GM19239 (cell line): Measurements from ENCODE around the gene A4GALT.
A peak's percentile ranks its signal among the peaks of the same experiment; 100 is the strongest.

ENCODE experiments used
- DNase-seq: peaks from one replicate; pipeline ENCODE4 v3.0.0; 2011; ENCODE audit warnings: low spot score; ENCODE audit not compliant: insufficient read length
- FAIRE-seq: peaks from 2 replicates; lab custom pipeline; 2011; peaks lifted over from hg19 to GRCh38; lab: Jason Lieb, UNC

The A4GALT gene

DNA sequence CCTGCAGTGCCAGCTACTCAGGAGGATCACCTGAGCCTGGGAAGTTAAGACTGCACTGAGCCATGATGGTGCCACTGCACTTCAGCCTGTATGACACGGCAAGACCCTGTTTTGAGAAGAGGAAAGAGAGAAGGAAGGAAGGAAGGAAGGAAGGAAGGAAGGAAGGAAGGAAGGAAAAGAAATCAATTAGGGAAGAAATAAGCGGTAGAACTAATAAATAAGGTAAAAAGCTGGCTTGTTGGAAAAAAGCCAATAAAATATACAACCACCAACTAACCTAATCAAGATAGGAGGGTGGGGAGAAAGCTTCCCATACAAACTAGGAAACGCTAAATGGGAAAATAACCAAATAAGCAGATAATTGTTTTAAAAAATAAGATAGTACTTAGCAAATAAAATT is 12.3 kb downstream of the A4GALT start:
- no peak for DNase-seq
- no peak for FAIRE-seq

DNA sequence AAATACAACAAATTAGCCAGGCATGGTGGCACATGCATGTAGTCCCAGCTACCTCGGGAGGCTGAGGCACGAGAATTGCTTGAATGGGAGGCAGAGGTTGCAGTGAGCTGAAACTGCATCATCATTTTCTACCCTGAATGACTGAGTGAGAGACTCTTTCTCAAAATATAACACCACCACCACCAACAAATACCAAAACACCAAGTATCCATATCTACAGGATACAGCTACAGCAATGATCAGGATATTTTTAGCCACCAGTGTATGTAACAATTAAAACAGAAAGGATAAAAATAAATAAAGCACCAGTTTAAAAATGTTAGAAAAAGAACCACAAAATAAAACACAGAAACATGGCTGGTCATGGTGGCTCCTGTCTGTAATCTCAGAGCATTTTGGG is 13.2 kb downstream of the A4GALT start:
- FAIRE-seq (peak; percentile 8), DNase-seq (no peak)

DNA sequence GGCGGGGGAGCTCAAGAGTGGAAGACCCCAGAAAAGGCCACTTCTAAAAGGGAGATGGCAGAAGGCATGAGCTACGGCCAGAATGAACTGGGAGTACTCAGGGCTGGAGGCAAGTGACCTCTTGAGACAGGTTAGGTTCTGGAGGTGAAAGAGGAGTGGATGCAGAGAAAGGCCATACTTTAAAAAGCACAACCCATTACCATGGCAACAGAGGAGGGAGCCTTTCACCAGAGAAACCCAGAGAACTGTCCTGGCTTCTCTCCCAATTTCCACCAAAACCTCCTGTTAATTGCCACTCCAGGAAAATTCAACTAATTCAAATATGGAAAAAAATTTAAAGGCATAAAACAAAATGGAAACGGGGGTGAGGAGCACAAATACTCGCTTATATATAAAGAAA is 15.8 kb downstream of the A4GALT start:
- no peak for DNase-seq
- peak; percentile 42 for FAIRE-seq

DNA sequence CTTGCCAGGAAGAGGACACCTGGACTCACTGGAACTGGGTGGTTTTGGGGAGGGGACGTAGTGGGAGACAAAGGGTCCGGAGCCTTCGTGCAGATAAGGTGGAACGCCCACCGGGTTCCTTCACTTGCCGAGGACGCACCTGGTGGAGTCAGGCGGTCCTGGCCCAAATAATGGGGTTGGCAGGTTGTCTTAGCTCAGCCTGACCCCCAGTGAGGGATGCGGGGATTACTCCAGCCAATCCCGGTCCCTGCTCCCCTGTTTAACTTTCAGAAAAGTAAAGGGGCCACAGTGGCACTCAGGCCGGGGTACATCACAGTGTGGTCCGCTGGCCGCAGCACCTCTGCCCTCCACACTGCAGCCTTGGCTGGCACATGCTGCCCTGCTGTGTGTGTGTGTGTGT is 18.0 kb downstream of the A4GALT start:
- no peak for FAIRE-seq
- no peak for DNase-seq

DNA sequence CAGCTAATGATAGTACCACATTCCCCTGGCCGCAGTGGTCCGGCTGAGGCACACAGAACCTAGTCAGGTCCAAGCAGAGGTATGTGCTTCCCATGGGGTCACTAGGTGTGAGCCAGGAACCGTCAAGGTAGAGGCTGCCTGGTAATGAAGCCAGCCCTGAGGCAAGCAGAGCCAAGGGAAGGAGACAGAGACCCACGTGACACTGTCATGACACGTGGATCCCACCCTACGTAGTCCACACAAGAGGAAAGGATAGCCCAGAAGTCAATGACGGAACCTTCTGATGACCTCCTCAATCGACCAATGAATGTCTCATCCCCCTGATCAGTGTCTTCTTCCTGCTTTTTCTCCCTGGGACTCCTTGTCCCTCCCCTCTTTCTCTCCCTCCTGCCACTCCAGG is 19.0 kb downstream of the A4GALT start:
- DNase-seq = no peak
- no peak for FAIRE-seq

DNA sequence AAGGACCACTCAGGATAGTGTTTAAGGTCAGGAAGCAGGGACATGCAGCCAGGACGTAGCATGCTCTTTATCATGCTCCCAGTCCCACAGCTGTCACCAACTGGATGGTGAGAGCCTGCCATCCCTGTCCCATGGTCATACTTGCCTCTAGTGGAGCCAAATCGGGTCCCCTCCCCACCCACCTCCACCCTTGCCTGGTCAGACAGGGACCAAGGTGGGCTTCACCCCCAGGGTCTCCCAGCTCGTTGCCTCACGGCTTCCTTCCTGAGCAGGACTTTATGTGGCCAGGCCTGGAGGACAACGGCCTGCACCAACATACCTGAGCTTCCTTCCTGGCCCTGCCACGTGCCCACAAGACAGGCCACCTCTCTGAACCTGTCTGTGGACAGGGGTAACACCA is 19.8 kb downstream of the A4GALT start:
- DNase-seq = no peak
- FAIRE-seq = no peak

DNA sequence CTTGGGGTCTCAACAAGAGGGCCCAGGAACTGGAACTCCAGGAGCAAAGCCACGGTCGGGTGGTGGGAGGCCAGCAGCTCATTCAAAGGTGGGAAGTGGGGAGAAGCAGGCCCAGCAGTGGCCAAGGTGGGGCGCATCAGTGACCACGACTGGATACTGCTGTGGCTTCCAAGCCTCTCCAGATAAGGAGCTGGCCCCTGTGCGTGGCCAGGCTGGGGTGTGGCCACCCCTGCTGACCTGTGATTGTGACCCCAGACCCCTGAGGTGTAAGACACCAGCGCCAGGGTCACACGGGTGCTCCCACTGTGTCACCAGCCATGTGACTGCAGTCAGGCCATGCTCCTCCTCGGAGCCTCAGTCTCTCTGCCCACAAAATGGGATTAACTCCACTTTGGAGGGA is 20.3 kb downstream of the A4GALT start:
- no peak for DNase-seq
- FAIRE-seq = no peak

DNA sequence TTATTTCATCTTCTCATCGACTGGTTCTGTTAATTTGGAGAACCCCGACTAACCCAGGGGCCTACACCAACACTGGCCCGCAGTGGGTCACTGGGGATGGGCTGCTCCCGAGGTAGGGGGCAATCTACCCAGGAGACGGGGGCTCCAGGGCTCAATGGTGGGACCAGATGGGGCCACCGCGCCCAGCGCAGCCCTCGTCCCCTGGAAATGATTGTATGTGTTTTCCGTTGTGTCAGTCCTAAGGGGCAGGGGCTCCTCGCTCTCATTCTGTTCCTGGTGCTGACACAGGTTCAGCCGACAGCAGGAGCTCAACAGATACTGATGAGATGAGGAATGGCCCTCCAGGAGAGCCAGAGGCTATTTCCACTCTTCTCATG is 20.7 kb downstream of the A4GALT start:
- DNase-seq = no peak
- FAIRE-seq = no peak

DNA sequence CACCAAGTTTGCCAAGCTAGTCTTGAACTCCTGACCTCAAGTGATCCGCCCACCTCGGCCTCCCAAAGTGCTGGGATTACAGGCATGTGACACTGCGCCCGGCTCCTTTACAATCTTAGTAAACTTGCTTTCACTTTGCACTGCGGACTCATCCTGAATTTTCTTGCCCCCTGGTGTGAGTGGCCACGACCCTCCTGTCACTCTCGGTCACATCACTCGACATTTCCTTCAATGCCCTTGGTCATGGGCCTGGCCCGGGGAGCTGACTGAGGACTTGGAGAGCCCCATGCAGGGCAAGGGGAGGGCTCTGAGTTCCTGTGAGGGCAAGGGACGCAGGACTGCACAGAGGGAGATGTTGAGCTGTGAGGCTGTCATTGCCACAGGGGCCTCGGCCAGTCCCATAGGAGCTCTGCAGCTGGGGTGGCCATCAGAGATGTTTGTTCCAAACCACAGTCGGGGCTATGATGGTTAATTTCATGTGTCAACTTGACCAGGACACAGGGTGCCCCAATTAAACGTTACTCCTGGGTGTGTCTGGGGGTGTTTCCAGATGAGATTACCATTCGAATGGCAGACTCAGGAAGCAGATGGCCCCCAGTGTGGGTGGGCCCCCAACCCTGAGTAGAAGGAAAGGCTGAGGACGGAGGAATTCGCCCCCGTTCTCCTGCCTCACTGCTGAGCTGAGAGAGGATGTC is 21.2 kb downstream of the A4GALT start:
- DNase-seq (no peak), FAIRE-seq (no peak)

DNA sequence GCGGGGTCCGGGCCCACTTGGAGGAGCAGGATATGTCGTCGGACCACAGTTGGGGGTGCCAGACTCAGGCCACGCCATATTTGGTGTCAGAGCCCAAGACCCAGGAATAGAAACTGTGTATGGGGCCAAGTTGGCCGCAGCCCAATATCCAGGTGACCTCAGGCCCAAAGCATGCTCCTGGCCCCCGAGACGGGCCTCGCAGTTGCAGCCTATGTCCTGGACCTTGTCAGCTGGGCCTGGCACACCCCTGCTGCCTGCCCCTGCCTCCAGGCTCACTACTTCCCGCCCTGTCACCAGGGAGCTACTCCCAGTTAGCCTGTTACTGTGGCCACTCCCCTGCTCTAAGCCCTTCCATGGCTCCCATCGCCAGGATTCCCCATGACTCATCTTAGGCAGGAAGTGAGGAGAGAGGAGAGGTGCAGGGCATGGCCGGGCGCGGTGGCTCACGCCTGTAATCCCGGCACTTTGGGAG is 23.1 kb downstream of the A4GALT start:
- FAIRE-seq (no peak), DNase-seq (no peak)

DNA sequence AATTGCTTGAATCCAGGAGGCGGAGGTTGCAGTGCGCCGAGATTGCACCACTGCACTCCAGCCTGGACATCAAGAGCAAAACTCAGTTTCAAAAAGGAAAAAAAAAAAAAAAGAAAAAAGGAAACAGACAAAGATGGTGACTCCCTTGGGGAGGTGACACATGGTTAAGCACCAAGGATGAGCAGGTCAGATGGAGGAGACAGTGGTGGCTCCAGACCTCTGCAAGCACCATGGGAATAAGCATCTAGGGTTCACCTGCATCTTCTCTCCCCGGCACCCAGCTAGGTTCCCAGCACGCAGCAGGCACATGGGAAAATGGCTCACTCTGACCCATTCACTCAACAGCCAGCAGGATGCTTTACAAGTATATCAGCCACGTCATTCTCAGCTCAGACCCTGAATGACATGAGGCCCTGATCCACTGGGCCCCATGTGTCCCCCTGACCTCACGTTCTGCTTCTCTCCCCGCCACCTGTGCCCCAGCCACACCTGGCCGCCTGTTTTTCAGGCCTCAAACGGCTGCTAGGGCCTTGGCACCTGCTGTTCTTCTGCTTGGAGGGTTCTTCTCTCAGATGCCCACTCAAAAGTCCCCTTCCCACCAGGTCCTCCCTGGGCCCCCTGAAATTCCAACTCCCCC is 24.2 kb downstream of the A4GALT start:
- FAIRE-seq (peak; percentile 4), DNase-seq (no peak)

DNA sequence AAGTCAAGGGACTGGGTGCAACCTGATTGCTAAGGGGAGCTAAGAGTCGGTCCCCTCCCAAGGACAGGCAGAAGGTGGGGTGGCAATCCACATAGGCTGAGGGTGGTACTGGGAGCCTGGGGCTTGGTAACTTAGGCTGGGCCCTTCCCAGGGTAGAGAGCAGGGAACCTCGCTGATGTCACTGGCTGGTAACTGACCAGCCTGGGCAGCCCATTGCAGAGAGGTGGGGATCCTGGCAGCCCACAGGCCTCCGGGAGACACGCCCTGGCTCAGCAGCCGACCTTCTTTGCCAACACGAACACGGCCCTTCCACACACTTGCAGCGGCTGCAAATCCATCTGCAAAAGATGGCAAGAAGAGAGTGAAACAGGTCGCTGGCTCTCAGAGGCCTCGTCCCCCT is 25.4 kb downstream of the A4GALT start:
- FAIRE-seq (no peak), DNase-seq (no peak)

DNA sequence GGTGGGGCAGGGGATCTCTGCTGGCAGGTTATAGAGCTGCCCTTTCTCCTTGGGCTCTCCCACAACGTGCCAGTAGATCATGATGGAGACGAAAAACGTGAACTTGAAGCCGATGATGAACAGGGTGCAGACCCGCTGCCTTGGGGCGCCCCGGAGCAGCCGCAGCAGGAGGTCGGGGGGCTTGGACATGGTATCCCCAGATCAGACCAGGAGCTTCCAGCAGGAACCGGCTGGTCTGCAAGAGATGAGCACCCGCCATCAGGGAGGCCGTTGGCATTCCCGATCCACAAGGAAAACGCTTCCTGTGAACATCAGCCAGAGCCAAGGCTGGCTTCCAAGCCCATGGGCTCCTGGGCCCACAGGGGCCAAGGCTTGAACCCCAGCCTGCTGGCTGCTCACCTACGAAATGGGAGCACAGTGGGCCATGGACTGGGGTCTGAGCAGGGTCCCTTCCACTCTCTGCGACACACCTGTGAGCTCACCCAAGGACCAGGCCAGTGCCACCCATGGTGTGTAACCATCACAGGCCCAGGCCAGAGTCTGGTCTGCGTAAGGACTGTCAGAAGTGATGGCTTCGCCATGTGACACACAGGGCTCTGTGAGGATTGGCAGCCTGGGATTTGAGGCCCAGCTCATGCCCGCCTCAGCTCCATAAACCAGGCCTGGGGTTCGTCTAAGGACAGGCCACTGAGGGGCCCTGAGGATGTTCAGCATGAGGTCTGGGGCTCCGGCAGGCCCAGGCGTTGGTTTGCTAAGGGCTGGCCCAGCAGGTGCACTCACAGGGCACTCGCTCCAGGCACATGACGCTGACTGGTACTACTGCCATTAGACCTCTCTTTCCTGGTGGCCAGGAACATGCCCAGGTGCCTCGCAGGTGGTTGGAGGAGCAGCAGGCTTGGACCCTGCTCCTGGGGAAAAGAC is 26.6 kb downstream of the A4GALT start:
- FAIRE-seq = no peak

DNA sequence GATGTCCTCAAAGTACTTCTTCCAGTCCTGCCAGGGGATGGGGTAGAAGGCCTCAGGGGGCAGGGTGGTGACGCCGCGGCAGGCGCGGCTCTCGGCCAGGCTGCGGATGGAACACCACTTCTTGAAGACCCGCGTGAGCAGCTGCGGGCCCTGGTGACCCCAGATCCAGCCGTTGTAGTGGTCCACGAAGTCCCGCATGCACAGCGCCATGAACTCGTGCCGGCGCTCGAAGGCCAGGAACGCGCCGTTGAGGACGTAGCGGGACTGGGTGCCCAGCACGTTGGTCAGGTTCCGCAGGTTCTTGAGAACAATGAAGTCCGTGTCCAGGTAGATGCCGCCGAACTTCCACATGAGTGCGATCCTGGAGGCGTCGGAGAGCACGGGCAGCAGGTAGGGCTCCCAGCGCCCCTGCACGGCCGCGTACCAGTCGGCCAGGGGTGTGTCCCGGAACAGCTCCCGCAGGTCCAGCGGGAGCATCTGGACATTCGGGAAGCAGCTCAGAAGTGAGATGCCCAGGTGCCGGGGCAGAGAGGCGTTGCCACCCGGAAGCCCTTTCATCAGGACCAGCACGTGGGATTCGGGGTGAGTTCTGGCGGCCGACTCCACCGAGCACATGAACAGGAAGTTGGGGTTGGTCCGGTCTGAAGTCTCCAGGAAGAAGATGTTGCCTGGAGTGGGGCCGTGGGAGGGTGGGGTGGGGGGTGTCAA is 27.5 kb downstream of the A4GALT start:
- DNase-seq = no peak
- no peak for FAIRE-seq

More for the DNA sequence above, 26.6 kb downstream of the A4GALT start:
- DNase-seq = no peak

DNA sequence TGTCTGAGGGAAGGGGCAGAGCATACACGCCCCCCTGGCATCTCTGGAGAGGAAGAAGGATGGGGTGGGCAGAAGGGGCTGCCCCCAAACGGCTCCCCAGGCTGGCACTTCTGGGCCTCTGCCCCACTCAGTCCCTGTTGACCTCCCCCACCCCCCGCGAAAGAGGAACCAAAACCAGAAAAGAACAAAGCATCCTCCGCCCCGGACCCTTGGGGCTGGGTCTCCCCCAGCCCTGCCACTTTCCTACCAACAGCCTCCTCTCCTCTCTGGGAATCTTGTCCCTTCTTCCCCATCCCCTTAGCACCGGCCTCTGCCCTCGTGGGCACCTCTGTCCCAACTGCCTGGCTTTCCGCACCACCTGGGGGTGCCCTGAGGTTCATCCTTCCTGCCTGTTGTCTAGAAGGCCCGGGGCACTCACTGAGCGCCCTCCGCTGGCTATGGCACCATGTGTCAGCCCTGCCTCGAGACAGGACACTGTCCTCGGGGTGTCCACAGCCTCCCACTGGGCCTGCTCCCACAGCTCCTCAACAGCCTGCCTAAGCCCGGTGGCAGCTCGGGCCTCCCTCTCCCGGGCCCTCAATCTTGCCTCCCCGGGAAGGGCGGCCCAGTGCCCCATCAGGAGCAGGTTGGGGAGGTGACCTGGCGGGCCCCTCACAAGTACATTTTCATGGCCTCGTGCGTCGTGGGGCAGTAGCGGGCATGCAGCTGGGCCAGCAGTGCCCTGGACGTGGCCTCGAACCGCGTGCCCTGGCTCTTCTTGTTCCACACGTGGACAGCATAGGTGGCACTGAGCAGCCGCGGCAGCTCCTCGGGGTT is 28.2 kb downstream of the A4GALT start:
- FAIRE-seq = peak; percentile 47
- DNase-seq = peak; percentile 49

DNA sequence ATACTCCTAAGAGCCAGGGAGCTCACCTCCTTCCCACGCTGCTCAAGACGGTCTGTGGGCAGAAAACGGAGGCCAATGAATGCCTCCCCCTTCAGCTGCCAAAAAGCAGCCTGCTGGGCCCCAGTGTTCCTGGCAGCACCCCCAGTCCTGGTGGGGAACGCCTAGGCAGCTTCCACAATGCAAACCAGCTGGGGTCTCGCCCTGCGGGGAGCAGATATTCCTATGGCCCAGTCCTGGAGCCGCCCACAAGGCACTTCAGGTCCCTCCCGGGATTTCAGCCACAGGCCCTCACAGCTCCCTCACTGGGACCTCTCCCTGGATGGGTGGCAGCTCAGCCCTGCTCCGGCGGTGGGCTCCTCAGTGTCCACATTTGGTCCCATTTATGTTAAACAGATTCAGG is 29.2 kb downstream of the A4GALT start:
- no peak for DNase-seq
- FAIRE-seq = no peak

DNA sequence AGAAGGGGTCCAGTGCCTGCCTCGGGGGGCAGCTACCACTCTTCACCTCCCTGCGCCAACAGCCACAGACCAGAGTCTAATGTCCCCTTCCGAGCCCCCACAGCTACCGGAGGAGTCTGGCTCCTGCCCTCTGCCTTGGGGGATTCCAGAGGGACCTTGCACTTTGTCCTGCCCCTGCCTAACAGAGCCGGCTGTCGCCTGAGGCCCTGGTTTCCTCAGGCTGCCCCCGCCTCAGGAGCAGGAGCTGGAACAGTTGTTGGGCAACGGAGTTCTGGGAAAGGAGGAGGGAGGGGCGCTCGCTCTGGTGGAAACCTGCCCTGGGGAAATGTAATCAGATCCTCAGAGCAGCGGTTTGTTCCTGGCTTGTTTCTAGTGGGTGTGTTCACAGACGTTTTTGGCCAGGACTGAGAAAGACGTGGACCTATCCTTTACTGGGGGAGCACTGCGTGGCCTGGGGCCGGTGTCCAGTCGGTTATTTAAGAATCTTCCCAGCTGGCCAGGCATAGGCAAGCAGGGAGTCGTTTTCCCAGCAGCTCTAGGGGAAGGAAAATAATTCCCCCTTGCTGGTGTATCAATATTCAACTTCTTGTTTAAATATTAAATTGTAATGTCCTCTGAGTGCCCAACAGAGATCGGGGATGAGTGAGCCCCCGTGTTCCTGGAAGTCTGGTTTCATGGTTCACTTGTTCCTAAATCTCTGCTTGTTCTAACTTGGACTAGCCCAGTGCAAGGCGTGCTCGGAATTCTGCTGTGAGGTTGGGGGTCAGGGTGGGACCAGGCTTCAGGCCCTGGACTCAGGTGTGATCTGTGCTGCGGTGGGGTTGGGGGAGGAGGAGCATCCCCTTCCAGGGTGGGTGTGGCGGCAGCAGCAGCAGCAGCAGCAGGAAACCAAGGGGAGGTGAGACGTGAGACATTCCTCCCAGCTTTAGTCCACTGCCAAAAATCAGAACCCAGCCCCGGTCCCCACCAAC is 32.1 kb downstream of the A4GALT start:
- no peak for FAIRE-seq
- DNase-seq = no peak

DNA sequence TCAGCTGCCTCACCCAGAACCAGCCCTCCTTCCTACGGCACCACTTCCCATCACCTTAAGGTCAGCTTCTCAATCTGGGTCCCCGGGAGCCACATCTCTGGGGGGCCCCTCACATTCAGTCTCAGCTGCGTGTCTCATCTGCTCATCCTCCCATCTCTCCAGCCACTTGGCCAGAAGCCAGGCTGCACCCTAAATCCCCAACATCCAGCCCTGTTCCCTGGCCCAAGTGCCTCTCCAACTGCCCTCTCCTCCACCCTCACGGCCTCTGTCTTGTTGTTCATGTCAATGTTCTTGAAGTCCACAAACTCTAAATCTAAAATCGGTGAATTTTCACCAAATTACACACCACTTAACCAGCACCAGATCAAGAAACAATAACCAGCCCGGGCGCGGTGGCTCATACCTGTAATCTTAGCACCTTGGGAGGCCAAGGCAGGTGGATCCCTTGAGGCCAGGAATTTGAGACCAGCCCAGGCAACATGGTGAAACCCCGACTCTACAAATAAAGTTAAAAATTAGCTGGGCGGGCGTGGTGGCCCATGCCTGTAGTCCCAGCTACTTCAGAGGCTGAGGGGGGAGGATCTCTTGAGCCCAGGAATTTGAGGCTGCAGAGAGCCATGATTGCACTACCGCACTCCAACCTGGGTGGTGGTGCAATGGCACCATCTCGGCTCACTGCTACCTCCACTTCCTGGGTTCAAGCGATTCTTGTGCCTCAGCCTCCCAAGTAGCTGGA is 33.7 kb downstream of the A4GALT start:
- no peak for DNase-seq
- FAIRE-seq = no peak
